HG03039 (cell line): ENCODE results near the gene CSGALNACT2.

ENCODE experiments used
- ATAC-seq: cut with Tn5 transposase; IDR thresholded peaks from one replicate; pipeline ENCODE4 v1.9.1; 2021; ENCODE audit warnings: mild to moderate bottlenecking, moderate library complexity; ENCODE audit not compliant: unreplicated experiment

Gene CSGALNACT2

DNA sequence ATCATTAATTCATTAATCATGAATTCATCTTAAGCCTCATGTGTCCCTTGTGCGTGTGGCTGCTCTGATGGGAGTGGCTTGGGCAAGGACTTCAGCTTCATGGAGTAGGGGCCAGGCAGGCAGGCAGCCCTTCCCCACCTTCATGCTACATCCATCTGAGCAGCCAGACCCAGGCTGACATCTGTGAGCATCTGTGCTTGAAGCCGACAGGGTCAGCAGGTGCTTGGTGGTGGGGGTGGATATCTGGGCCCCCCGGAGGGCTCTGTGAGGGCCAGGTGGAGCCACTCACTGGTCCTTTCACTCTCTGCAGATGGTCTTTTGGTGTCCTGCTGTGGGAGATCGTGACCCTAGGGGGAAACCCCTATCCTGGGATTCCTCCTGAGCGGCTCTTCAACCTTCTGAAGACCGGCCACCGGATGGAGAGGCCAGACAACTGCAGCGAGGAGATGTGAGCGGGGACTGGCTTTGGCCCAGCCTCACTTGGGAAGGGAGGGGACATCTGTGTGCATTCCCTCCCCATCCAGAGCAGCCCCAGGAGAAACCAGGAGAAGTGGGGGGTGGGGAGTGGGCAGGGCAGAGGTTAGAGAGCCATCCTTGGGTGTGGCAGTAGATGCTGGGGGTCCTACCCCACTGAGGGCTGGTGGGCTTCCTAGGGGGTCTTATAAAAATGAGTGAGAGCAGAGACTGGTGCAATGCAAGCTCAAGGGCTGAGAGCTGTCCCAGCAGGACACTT lies 14.7 kb upstream of the CSGALNACT2 start:
- ATAC-seq: no peak

DNA sequence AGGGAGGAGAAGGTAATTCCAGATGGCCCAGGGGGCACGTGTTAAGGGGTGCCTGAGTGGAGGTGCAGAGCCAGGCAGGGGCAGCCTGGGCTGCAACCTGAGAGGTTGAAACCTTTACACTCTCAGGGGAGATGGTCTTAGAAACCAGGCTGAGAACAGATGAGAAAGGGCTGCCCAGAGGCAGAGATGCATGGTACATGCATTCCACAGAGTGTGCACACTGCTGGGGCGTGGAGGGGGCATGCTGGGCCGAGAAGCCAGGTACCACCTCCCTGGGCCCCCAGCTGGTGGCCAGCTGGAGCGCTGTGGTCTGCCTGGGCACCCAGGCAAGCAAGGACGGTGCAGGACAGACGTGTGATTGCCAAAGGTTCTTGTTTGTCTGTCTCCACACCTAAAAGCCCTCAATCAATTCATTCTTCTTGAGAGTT lies 14.1 kb upstream of the CSGALNACT2 start:
- ATAC-seq: no peak

DNA sequence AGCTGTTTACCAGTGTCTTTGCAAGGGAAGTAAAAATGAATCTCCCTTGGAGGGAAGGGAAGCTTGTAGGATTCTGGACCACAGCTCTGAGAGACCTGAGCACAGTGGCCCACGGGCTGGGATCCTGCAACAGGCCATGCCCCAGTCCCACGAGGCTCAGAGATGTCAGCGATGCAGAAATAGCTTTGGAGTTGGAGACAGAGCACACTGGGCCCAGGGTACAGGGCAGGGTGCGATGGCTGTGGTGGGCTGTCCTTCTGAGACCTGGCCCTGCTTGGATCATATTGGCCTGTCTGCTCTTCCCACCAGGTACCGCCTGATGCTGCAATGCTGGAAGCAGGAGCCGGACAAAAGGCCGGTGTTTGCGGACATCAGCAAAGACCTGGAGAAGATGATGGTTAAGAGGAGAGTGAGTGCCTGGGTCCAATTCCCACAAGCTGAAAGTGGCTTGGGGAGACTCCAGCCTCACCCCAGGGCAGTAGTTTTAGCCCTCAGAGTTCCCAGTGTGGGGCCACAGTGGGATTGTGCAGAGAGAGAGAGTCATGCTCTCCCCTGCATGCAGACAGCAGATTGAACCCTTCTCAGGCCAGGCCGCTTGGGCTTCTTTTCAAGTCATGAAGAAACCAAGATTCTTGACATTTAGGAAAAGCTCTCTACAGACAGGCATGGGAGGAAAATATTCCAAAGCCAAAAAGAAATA lies 13.5 kb upstream of the CSGALNACT2 start:
- no peak for ATAC-seq

DNA sequence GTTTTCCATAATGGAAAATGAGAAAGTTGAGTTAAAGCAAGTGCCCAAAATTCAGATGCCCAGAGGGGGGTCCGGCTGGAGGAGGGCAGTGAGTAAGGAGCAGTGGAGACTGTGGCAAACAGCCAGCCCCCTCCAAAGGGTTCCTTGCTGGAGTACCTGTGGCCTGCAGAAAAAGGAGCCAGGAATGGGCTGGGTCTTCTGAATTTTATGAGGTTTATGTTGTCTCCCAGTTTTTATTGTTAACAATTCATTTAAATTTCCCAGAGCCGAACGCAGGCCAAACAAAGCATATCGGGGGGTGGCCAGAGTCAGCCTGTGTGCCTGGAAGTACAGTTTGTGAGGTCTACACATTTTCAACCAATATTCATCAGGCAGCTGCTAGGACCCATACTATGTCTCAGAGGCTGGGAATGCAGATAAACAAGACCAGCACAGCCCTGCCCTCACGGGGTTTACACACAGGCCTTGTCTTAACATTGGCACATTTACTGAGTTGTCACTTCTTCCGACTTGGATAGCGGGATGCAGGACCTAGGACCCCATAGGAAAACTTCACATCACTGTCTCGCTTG lies 12.9 kb upstream of the CSGALNACT2 start:
- ATAC-seq: no peak

DNA sequence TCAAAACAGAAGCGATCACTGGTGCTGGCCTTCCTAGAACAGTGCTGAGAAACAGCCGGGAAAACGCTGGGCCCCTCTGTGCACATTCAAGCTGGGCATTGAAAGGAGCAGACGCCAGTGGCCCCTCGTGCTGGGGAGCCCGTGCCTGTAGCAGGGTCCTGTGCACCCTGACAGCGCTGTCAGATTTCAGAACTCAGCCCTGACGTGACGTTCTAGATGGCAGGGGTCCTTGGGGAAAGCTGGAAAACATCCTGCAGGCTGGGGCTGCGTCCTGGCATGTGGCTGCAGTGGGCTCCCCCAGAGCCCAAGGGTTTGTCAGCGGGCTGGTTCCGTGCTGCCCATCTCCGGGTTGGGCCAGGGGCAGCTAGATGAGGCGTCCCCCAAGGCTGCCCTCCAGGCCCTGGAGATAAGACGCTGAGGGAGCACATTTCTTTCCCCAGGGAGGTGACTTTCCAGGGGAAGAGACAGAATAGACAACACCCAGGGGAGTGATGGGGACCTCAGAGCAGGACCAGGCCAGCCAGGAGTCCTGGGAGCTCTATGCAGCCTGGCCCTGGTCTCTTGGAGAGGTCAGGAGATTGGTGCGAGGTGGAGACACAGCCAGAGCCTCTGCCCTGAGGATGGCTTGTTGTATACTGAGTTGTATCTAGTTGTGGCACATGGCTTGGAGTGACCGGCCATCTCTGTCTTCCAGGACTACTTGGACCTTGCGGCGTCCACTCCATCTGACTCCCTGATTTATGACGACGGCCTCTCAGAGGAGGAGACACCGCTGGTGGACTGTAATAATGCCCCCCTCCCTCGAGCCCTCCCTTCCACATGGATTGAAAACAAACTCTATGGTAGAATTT lies 12.1 kb upstream of the CSGALNACT2 start:
- ATAC-seq: no peak

DNA sequence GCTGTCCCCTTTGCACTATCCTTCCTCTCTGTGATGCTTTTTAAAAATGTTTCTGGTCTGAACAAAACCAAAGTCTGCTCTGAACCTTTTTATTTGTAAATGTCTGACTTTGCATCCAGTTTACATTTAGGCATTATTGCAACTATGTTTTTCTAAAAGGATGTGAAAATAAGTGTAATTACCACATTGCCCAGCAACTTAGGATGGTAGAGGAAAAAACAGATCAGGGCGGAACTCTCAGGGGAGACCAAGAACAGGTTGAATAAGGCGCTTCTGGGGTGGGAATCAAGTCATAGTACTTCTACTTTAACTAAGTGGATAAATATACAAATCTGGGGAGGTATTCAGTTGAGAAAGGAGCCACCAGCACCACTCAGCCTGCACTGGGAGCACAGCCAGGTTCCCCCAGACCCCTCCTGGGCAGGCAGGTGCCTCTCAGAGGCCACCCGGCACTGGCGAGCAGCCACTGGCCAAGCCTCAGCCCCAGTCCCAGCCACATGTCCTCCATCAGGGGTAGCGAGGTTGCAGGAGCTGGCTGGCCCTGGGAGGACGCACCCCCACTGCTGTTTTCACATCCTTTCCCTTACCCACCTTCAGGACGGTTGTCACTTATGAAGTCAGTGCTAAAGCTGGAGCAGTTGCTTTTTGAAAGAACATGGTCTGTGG lies 11.4 kb upstream of the CSGALNACT2 start:
- peak; percentile 41 for ATAC-seq

DNA sequence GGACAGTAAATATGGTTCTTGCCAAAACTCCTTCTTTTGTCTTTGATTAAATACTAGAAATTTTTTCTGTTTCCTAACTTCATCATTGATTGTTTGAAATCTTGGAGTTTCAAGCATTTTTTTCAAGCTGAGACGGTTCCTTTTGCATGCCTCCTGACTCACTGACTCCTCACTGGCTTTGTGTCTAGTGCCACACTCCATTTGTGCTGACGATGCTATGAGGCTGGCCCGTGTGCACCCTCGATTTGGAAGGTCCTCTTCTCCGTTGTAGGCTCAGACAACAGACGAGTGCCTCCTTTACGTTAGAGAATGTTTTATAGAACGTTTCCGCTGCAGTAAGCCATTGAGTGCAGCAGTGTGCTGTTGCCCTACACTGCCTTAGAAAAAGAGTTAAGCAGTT lies 10.8 kb upstream of the CSGALNACT2 start:
- ATAC-seq: no peak

DNA sequence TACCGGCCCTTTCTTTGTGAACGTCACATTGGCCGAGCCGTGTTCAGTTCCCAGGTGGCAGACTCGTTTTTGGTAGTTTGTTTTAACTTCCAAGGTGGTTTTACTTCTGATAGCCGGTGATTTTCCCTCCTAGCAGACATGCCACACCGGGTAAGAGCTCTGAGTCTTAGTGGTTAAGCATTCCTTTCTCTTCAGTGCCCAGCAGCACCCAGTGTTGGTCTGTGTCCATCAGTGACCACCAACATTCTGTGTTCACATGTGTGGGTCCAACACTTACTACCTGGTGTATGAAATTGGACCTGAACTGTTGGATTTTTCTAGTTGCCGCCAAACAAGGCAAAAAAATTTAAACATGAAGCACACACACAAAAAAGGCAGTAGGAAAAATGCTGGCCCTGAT lies 9.9 kb upstream of the CSGALNACT2 start:
- no peak for ATAC-seq

DNA sequence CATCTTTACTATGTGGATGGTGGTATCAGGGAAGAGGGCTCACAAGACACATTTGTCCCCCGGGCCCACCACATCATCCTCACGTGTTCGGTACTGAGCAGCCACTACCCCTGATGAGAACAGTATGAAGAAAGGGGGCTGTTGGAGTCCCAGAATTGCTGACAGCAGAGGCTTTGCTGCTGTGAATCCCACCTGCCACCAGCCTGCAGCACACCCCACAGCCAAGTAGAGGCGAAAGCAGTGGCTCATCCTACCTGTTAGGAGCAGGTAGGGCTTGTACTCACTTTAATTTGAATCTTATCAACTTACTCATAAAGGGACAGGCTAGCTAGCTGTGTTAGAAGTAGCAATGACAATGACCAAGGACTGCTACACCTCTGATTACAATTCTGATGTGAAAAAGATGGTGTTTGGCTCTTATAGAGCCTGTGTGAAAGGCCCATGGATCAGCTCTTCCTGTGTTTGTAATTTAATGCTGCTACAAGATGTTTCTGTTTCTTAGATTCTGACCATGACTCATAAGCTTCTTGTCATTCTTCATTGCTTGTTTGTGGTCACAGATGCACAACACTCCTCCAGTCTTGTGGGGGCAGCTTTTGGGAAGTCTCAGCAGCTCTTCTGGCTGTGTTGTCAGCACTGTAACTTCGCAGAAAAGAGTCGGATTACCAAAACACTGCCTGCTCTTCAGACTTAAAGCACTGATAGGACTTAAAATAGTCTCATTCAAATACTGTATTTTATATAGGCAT lies 9.1 kb upstream of the CSGALNACT2 start:
- peak; percentile 65 for ATAC-seq

DNA sequence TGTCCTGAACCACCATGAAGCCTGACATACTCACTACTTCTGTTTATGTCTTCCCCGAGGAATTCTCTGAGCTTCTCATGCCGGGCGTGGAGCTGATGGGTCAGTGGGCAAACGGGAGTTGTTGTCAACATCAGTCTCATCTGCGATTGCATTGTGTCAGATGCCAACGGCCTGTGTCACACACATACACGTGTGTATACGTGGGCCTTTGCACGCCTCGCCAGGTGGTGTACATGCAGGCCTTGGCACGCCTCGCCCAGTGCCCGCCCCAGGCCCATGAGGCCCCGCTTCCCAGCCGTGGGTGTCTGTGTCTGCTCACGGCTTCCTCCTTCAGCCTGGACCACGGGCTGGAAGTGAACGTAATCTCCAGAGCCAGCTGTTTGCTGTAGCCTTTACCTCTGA lies 7.5 kb upstream of the CSGALNACT2 start:
- no peak for ATAC-seq

DNA sequence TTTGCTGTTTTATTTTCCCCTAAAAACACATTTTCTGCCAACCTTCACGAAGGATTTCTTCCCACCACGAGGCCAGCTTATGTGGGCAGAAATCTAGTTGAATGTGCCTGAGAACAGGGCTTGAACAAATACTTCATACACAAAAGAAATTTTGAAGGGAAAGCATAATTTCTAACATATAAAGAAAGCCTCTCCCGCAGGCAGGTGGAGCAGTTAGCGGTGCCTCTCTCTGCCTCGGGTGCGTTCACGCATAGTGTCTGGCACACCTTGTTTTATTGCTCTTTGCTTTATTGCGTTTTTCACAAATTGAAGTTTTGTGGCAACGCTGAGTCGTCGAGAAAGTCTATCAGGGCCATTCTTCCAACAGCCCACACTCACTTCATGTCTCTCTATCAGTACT lies 7.0 kb upstream of the CSGALNACT2 start:
- no peak for ATAC-seq

DNA sequence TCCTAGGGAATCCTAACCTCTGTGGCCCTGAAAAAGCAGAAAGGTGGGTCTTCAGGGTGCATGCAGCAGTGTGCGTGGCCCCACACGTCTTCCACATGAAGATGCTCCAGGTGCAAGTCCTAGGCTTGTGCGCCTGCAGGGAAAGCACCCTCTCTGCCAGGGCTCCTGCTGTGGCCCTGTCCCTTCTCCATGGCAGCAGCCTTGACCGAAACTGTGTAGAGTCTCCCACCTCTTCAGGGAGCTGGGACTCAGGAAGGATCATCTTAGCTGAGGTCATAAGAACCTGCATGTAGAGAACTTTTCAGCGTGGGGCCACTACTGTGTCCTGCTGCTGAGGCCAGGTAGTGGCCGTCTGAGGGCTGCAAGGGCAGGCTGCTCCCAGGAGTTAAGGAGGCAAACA lies 6.3 kb upstream of the CSGALNACT2 start:
- no peak for ATAC-seq

DNA sequence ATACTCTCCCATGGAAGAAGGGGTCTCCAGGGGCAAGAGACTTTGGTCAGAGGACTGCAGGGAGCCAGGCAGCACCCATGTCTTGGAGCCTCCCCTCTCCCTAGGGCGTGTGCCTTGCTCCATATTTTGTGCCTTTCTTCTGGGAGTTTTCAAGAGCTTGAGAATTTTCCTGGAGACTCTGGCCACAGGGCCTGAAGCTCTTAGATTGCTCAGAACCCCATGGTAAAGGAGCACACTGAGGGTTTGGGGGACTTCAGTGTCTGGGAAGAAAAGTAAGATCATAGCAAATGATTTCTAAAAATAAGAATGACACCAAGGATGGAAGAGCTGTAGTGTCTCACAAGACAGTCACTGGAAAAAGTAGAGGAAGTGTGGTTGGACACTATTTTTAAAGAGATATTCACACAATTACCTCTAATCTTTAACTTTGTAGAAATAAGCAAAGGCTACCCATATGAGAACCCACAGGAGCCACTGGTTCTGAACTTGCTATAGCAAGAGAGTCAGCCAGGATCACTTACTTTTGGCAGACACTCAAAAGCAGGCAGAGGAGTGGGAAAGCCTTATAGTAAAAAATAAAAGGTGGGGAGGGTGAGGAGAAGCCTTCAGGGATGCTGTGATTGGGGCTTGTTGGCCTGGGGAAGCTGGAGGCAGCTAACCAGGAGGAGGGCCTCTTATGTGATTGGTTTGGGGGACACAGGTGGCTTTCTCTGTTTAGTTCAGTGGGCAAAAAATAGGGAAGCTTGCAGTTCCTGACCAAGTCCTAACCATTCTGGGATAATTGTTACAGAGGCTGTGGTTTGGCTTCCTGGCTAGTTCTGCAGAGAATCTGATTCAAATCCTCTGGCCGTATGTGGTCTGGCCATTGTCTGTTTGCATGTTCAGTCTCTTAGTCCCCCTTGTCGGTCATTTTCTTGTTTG lies 5.1 kb upstream of the CSGALNACT2 start:
- ATAC-seq: no peak

DNA sequence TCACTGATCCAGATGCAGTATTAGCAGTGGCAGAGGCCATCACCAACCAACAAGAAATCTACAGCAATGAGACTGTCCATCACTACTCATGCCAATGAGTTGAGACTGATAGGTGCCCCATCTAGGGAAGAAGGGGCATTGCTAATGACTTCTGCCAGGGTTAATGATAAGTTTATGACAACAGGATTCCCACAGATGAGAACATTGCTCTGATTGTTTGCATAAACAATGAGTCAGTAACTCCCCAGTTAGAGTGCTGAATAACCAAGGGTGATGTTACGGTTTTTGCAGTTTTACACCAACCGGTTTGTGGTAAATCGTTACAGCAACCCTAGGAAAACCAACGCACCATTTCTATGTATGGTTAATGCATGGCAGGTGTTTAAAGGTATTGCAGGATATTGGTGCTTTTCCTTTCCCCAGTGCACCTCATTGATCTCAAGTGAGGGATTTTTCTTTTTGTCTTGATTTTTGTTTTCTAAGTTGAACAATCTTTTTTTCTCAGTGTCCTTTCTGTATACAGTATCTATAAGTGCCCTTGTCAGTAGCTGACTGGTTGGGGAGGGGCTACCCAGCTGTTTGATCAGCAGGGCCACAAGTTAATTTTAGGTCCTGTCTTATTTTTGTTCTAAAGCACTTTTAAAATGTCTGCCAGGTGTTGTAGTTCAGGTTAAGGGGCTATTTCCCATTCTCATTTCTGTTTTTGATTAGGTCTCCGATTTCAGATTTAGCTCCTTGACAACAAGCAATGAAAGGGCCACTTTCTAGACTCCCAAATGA lies 3.9 kb upstream of the CSGALNACT2 start:
- no peak for ATAC-seq

DNA sequence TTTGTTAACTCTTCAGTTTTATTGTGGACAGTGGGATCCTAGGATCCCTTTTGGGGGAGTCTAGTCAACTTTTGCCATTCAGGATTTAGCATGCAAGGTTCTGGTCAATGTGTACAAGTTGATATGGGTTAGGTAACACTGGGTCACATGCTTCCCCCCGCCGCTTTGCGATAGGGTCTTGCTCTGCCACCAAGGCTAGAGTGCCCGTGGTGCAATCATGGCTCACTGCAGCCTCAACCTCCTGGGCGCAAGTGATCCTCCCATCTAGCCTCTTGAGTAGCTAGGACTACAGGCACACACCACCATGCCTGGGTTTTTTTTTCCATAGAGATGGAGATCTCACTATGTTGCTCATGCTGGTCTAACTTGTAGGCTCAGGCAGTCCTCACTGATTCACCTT lies 3.2 kb upstream of the CSGALNACT2 start:
- no peak for ATAC-seq

DNA sequence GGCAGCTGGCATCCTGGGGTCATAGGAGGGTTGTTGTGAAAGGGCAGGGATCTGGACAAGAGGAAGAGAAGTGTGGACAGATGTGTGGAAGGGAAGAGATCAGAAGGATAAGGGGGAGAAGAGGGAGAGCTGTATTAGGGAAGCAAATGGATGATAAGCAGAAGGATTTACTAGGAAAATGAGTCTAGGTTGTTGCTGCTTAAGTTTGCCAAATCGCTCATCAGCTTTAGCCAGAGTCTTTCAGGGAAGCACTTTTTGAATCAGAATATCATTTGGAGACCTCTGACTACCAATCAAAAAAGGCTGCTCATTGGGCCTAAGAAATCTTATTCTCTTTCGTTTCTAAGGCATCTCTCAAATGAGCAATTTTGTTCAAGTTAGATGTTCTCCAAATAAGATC lies 2.6 kb upstream of the CSGALNACT2 start:
- ATAC-seq: no peak

DNA sequence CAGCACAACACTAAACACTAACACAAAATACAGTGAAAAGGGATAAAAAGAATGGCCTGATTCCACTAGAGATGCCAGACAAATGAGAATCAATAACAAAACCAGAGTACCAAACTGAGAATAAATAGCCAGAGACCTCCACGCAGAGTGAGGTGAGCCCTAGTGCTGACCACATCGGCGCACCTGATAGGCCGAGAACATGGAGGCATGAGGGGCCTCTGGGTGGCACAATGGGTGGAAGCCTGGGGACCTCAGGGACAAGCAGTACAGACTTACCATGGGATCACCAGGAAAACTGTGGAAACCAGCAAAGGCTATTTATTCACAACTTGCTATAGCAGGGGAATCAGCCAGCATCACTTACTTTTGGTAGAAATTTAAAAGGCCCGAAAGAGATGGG lies 1.8 kb upstream of the CSGALNACT2 start:
- ATAC-seq: no peak

DNA sequence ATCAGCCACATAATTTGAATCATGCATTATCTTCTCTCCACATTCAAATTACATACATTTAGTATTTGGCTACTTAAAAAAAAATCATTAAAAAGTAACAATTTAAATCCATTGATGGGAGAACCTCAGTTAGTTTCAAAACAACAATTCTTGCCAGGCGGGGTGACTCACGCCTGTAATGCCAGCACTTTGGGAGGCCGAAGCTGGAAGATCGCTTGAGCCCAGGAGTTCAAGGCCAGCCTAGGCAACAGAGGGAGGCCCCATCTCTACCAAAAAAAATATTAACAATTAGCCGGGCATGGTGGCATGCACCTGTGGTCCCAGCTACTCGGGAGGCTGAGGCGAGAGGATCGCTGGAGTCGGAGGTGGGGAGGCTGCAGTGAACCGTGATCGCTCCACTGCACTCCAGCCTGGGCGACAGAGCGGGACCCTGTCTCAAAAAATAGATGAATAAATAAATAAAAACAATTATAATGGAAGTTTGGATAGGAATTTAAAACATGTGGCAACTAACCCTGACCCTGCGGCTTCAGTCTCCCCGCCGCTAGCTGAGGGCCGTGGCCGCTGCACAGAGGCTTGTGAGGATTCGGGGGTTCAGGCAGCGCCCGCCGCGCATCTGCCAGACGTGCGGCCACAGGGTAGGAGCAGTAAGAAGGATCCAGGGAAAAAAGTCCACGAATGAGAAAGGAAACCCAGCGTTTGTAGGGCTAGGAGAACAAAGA lies 1.1 kb upstream of the CSGALNACT2 start:
- ATAC-seq: no peak
